ENCODE data around the gene SLC22A23. TPM values are rescaled to one million over a fixed set of nuclear protein-coding genes. Genes with fewer than 3 reads are reported as not detected.

SLC22A23 gene
- total RNA-seq, 2 experiments from 2014 or later = 0.75 to 0.83 TPM

GRCh38 chr6:3237761-3238662 is 218.8 kb downstream of the SLC22A23 start:
- H3K27ac Mint-ChIP-seq = no peak overlapping the region

GRCh38 chr6:3236005-3236404 is 220.8 kb downstream of the SLC22A23 start:
- Mint-ChIP-seq H3K4me1 (peaks cover 8% of the 10 kb centered on the region), H3K27ac (no peak overlapping the region), H3K36me3 (ENCODE audit: low read depth) (no peaks in the 10 kb centered on the region), H3K27me3 (peaks cover 72% of the 10 kb centered on the region), H3K4me3 (no peak overlapping the region), H3K9me3 (no peaks in the 10 kb centered on the region)
- ChIA-PET POLR2A (interaction anchor here (1.3 kb wide), 1 partner anchor 12 kb away, joined by 3 read pairs; no protein-coding TSS in a partner anchor), CTCF (interaction anchor here (2.0 kb wide), 1 partner anchor 16 kb away, joined by 6 read pairs; no protein-coding TSS in a partner anchor)
- no peak for DNase-seq

More at GRCh38 chr6:3237761-3238662, 218.8 kb downstream of the SLC22A23 start:
- peaks cover 52% of the 10 kb centered on the region for H3K27me3 Mint-ChIP-seq
- ChIA-PET CTCF (interaction anchor here (0.8 to 2.0 kb wide), 2 partner anchors 14 to 81 kb away, joined by 4 to 6 read pairs; partner anchors contain the start of gene TUBB2A), POLR2A (no interaction called here)
- H3K9me3 Mint-ChIP-seq = no peaks in the 10 kb centered on the region
- H3K4me1 Mint-ChIP-seq = no peaks in the 10 kb centered on the region
- no peaks in the 10 kb centered on the region for H3K36me3 Mint-ChIP-seq (ENCODE audit: low read depth)
- no peak overlapping the region for H3K4me3 Mint-ChIP-seq
- DNase-seq = no peak

GRCh38 chr6:3235486-3235885 is 221.4 kb downstream of the SLC22A23 start:
- no peaks in the 10 kb centered on the region for H3K36me3 Mint-ChIP-seq (ENCODE audit: low read depth)
- no peak for DNase-seq
- H3K4me1 Mint-ChIP-seq = peaks cover 13% of the 10 kb centered on the region
- CTCF ChIA-PET = no interaction called here
- no peak overlapping the region for H3K4me3 Mint-ChIP-seq
- no peak overlapping the region for H3K27ac Mint-ChIP-seq
- H3K9me3 Mint-ChIP-seq = no peaks in the 10 kb centered on the region
- POLR2A ChIA-PET = interaction anchor here (1.3 kb wide), 1 partner anchor 12 kb away, joined by 3 read pairs; no protein-coding TSS in a partner anchor
- H3K27me3 Mint-ChIP-seq = peaks cover 77% of the 10 kb centered on the region

- no peak for DNase-seq
- ChIA-PET POLR2A (no interaction called here), CTCF (interaction anchor here (0.8 to 1.0 kb wide), 2 partner anchors 10 to 18 kb away, joined by 3 read pairs; no protein-coding TSS in a partner anchor)
- H3K9me3 Mint-ChIP-seq = no peaks in the 10 kb centered on the region
- peaks cover 27% of the 10 kb centered on the region for H3K4me1 Mint-ChIP-seq
- no peak overlapping the region for H3K4me3 Mint-ChIP-seq
- no peak overlapping the region for H3K27ac Mint-ChIP-seq
- peaks cover 84% of the 10 kb centered on the region for H3K27me3 Mint-ChIP-seq
- H3K36me3 Mint-ChIP-seq (ENCODE audit: low read depth) = no peaks in the 10 kb centered on the region
Observed at GRCh38 chr6:3233904-3234303, 222.9 kb downstream of the SLC22A23 start.

- no peak overlapping the region for H3K27ac Mint-ChIP-seq
- H3K36me3 Mint-ChIP-seq (ENCODE audit: low read depth) = no peaks in the 10 kb centered on the region
- no peak overlapping the region for H3K4me3 Mint-ChIP-seq
- H3K27me3 Mint-ChIP-seq = peaks cover 84% of the 10 kb centered on the region
- H3K4me1 Mint-ChIP-seq = peaks cover 31% of the 10 kb centered on the region
- H3K9me3 Mint-ChIP-seq = no peaks in the 10 kb centered on the region
- ChIA-PET POLR2A (no interaction called here), CTCF (interaction anchor here (0.8 to 1.0 kb wide), 2 partner anchors 9 to 18 kb away, joined by 3 read pairs; no protein-coding TSS in a partner anchor)
- DNase-seq = no peak
Observed at GRCh38 chr6:3233321-3233720, 223.5 kb downstream of the SLC22A23 start.

GRCh38 chr6:3232017-3232945 is 224.6 kb downstream of the SLC22A23 start:
- Mint-ChIP-seq H3K27ac (no peak overlapping the region), H3K36me3 (ENCODE audit: low read depth) (no peaks in the 10 kb centered on the region), H3K4me1 (peaks cover 37% of the 10 kb centered on the region), H3K9me3 (no peaks in the 10 kb centered on the region), H3K4me3 (no peak overlapping the region), H3K27me3 (peaks cover 84% of the 10 kb centered on the region)
- DNase-seq = no peak
- ChIA-PET CTCF (interaction anchor here (1.0 to 3.3 kb wide), 3 partner anchors 13 to 106 kb away, joined by 3 to 17 read pairs (median 4); no protein-coding TSS in a partner anchor), POLR2A (interaction anchor here (0.7 to 1.3 kb wide), 2 partner anchors 27 to 73 kb away, joined by 3 to 8 read pairs; partner anchors contain the start of gene PSMG4)

GRCh38 chr6:3231247-3232016 is 225.4 kb downstream of the SLC22A23 start:
- ChIA-PET POLR2A (interaction anchor here (1.3 kb wide), 1 partner anchor 28 kb away, joined by 8 read pairs; the partner anchor contains the start of gene PSMG4), CTCF (interaction anchor here (1.0 to 3.3 kb wide), 4 partner anchors 20 to 105 kb away, joined by 3 to 17 read pairs (median 4); partner anchors contain the start of gene TUBB2A)
- H3K27ac Mint-ChIP-seq = no peak overlapping the region
- H3K9me3 Mint-ChIP-seq = no peaks in the 10 kb centered on the region
- no peak overlapping the region for H3K4me3 Mint-ChIP-seq
- H3K4me1 Mint-ChIP-seq = peaks cover 43% of the 10 kb centered on the region
- H3K36me3 Mint-ChIP-seq (ENCODE audit: low read depth) = no peaks in the 10 kb centered on the region
- DNase-seq = no peak
- H3K27me3 Mint-ChIP-seq = peaks cover 86% of the 10 kb centered on the region

GRCh38 chr6:3230900-3231246 is 226.0 kb downstream of the SLC22A23 start:
- no peak for DNase-seq
- no peaks in the 10 kb centered on the region for H3K9me3 Mint-ChIP-seq
- no peak overlapping the region for H3K27ac Mint-ChIP-seq
- peaks cover 45% of the 10 kb centered on the region for H3K4me1 Mint-ChIP-seq
- no peaks in the 10 kb centered on the region for H3K36me3 Mint-ChIP-seq (ENCODE audit: low read depth)
- peaks cover 87% of the 10 kb centered on the region for H3K27me3 Mint-ChIP-seq
- no peak overlapping the region for H3K4me3 Mint-ChIP-seq
- CTCF ChIA-PET = interaction anchor here (1.0 to 3.3 kb wide), 4 partner anchors 20 to 105 kb away, joined by 3 to 17 read pairs (median 4); partner anchors contain the start of gene TUBB2A
- POLR2A ChIA-PET = interaction anchor here (1.3 kb wide), 1 partner anchor 29 kb away, joined by 8 read pairs; the partner anchor contains the start of gene PSMG4

- no peak for DNase-seq
- CTCF ChIA-PET = interaction anchor here (0.9 to 3.3 kb wide), 7 partner anchors 21 to 112 kb away, joined by 3 to 17 read pairs (median 4); partner anchors contain the start of genes BPHL and TUBB2A
- H3K27ac Mint-ChIP-seq = no peak overlapping the region
- peaks cover 86% of the 10 kb centered on the region for H3K27me3 Mint-ChIP-seq
- POLR2A ChIA-PET = interaction anchor here (1.3 to 1.4 kb wide), 2 partner anchors 29 kb away, joined by 7 to 8 read pairs; partner anchors contain the start of gene PSMG4
- H3K36me3 Mint-ChIP-seq (ENCODE audit: low read depth) = no peaks in the 10 kb centered on the region
- H3K9me3 Mint-ChIP-seq = no peaks in the 10 kb centered on the region
- peaks cover 45% of the 10 kb centered on the region for H3K4me1 Mint-ChIP-seq
- H3K4me3 Mint-ChIP-seq = no peak overlapping the region
Observed at GRCh38 chr6:3230256-3230882, 226.5 kb downstream of the SLC22A23 start.

GRCh38 chr6:3229566-3230178 is 227.2 kb downstream of the SLC22A23 start:
- DNase-seq = peak; percentile 39
- no peak overlapping the region for H3K27ac Mint-ChIP-seq
- H3K9me3 Mint-ChIP-seq = no peaks in the 10 kb centered on the region
- CTCF ChIA-PET = interaction anchor here (0.9 to 3.3 kb wide), 5 partner anchors 20 to 111 kb away, joined by 3 to 17 read pairs (median 4); partner anchors contain the start of genes BPHL and TUBB2A
- no peaks in the 10 kb centered on the region for H3K36me3 Mint-ChIP-seq (ENCODE audit: low read depth)
- peak overlapping the region; percentile 1 for H3K4me3 Mint-ChIP-seq
- POLR2A ChIA-PET = interaction anchor here (0.5 to 1.4 kb wide), 2 partner anchors 30 to 143 kb away, joined by 3 to 7 read pairs; partner anchors contain the start of gene PSMG4
- peaks cover 45% of the 10 kb centered on the region for H3K4me1 Mint-ChIP-seq
- H3K27me3 Mint-ChIP-seq = peaks cover 84% of the 10 kb centered on the region
